ENCODE measurements around the gene E2F6.

- TF ChIP-seq CTCF (IDR thresholded peaks at IDR 0.05; ENCODE audit: extremely low read depth in 1 of 2, insufficient read depth in 1 of 2, low read depth in 1 of 2, low read length in 2 of 2), result no peak
- no peak for TF ChIP-seq POLR2A (IDR thresholded peaks at IDR 0.05; ENCODE audit: low read depth, low read length)
- no peak for TF ChIP-seq FOS (IDR thresholded peaks at IDR 0.05; ENCODE audit: borderline replicate concordance, insufficient read depth, low read length)
- no peak for TF ChIP-seq POLR2AphosphoS5 (IDR thresholded peaks at IDR 0.05; ENCODE audit: insufficient read depth, low read depth, low read length)
- no peak for TF ChIP-seq MAX (IDR thresholded peaks at IDR 0.05; ENCODE audit: insufficient read depth, insufficient read length)
- TF ChIP-seq EZH2 (IDR thresholded peaks at IDR 0.05; ENCODE audit: borderline replicate concordance, low read depth, low read length, severe bottlenecking), result no peak
- TF ChIP-seq JUN (IDR thresholded peaks at IDR 0.05; ENCODE audit: borderline replicate concordance, insufficient read depth, insufficient read length, low read depth), result no peak
- no peak for TF ChIP-seq GATA2 (IDR thresholded peaks at IDR 0.05; ENCODE audit: insufficient read depth, insufficient read length, low read depth, low read length)
- TF ChIP-seq MYC (IDR thresholded peaks at IDR 0.05; ENCODE audit: low read depth, low read length), result no peak
Observed at GRCh38 chr2:11454824-11455223, 11.1 kb downstream of the E2F6 start.
